H1 (cell line): ENCODE results near the gene MIB1. TPM values are rescaled to one million over a fixed set of nuclear protein-coding genes. Genes with fewer than 3 reads are reported as not detected.

ENCODE experiments used
- CTCF ChIA-PET: fragments of 300-600 bp; sonication (Branson Sonifier 250); formaldehyde crosslinking; loops from one replicate; lab custom pipeline; 2021; ENCODE audit not compliant: partially characterized antibody; lab: Charles Lee
- POLR2A ChIA-PET: fragments of 300-600 bp; sonication (Branson Sonifier 250); formaldehyde crosslinking; loops from one replicate; lab custom pipeline; 2021; ENCODE audit warnings: inconsistent platforms; ENCODE audit not compliant: partially characterized antibody; lab: Charles Lee
- DNase-seq, 2 experiments: peaks; one replicate each; pipeline versions ENCODE4 v3.0.0 to v3.0.0-alpha.2; 2010 to 2022; ENCODE audit warnings: low spot score in 2 of 2, low read depth in 1 of 2, mixed read lengths in 1 of 2
- FAIRE-seq: peaks from 2 replicates; lab custom pipeline; 2011; peaks lifted over from hg19 to GRCh38; lab: Jason Lieb, UNC
- H2AFZ ChIP-seq: 2 replicates; pipeline ENCODE4 v1.8.1; 2012; ENCODE audit warnings: low read length, inconsistent platforms
- H2AK5ac ChIP-seq: 2 replicates; pipeline ENCODE4 v1.6.1; 2013; ENCODE audit warnings: low read depth, low read length
- H2BK120ac ChIP-seq: replicated peaks from 2 replicates; pipeline ENCODE3; 2013; ENCODE audit warnings: low read depth, low read length, inconsistent platforms
- H2BK12ac ChIP-seq: 2 replicates; pipeline ENCODE4 v1.6.1; 2013; ENCODE audit warnings: low read depth, low read length
- H2BK15ac ChIP-seq: 2 replicates; pipeline ENCODE4 v1.6.1; 2013; ENCODE audit warnings: low read length
- H2BK20ac ChIP-seq: 2 replicates; pipeline ENCODE4 v1.6.1; 2013; ENCODE audit warnings: low read length
- H2BK5ac ChIP-seq: 2 replicates; pipeline ENCODE4 v1.6.1; 2013; ENCODE audit warnings: low read depth, low read length
- H3K14ac ChIP-seq: 2 replicates; pipeline ENCODE4 v1.6.1; 2013; ENCODE audit warnings: inconsistent platforms; ENCODE audit not compliant: insufficient read length
- H3K18ac ChIP-seq: 2 replicates; pipeline ENCODE4 v1.6.1; 2013; ENCODE audit warnings: low read length; ENCODE audit errors: extremely low read depth
- H3K23ac ChIP-seq: 2 replicates; pipeline ENCODE4 v1.6.1; 2013; ENCODE audit warnings: inconsistent platforms; ENCODE audit not compliant: insufficient read length
- H3K23me2 ChIP-seq: 2 replicates; pipeline ENCODE4 v1.6.1; 2013; ENCODE audit warnings: low read depth, low read length
- H3K27ac ChIP-seq: 2 replicates; pipeline ENCODE4 v1.6.1; 2011; ENCODE audit warnings: low read depth, low read length, inconsistent platforms
- H3K27me3 ChIP-seq, 4 experiments: replicated peaks in 1 of 4; 1 replicate in 1 of 4; 2 replicates in 3 of 4; pipeline versions ENCODE4 v1.6.1 to v1.8.1; 2011 to 2013; ENCODE audit warnings: low read length in 3 of 4, mild to moderate bottlenecking in 3 of 4, inconsistent platforms in 2 of 4, mixed read lengths in 2 of 4, moderate library complexity in 1 of 4; ENCODE audit not compliant: control insufficient read depth in 3 of 4, insufficient read depth in 3 of 4; ENCODE audit errors: extremely low read depth in 1 of 4
- H3K36me3 ChIP-seq, 4 experiments: 2 replicates each; pipeline versions ENCODE4 v1.6.1 to v1.8.1; 2011 to 2013; ENCODE audit warnings: mild to moderate bottlenecking in 4 of 4, low read length in 3 of 4, moderate library complexity in 2 of 4, control low read depth in 1 of 4, inconsistent platforms in 1 of 4; ENCODE audit not compliant: insufficient read depth in 4 of 4, control insufficient read depth in 2 of 4
- H3K4ac ChIP-seq: replicated peaks from 2 replicates; pipeline ENCODE3; 2013; ENCODE audit warnings: low read length, low read depth, mixed read lengths, inconsistent platforms; ENCODE audit not compliant: insufficient read length
- H3K4me1 ChIP-seq, 4 experiments: replicated peaks in 1 of 4; 1 replicate in 1 of 4; 2 replicates in 3 of 4; pipeline versions ENCODE4 v1.6.1 to v1.8.1; 2011 to 2013; ENCODE audit warnings: low read length in 3 of 4, inconsistent platforms in 2 of 4, mixed read lengths in 1 of 4; ENCODE audit not compliant: insufficient read depth in 4 of 4, control insufficient read depth in 3 of 4
- H3K4me2 ChIP-seq, 2 experiments: 2 replicates each; pipeline versions ENCODE4 v1.6.1 to v1.8.1; 2011 to 2013; ENCODE audit warnings: low read depth in 2 of 2, low read length in 2 of 2, control low read depth in 1 of 2, inconsistent platforms in 1 of 2, mild to moderate bottlenecking in 1 of 2; ENCODE audit not compliant: insufficient read depth in 1 of 2
- H3K4me3 ChIP-seq, 4 experiments: fragments of 200-600, 300-600 bp in 1 of 4; sonication (generic), shearing (Covaris generic), sonication (Bioruptor Twin) in 1 of 4; 2 replicates each; pipeline versions ENCODE4 v1.5.1 to v1.8.1; 2011 to 2016; ENCODE audit warnings: low read length in 4 of 4, low read depth in 3 of 4, control low read depth in 2 of 4, inconsistent platforms in 2 of 4, mild to moderate bottlenecking in 2 of 4, mixed read lengths in 1 of 4, moderate library complexity in 1 of 4; ENCODE audit not compliant: insufficient read depth in 2 of 4; ENCODE audit errors: extremely low read depth in 1 of 4
- H3K56ac ChIP-seq: replicated peaks from 2 replicates; pipeline ENCODE3; 2013; ENCODE audit warnings: low read depth, mild to moderate bottlenecking, mixed read lengths, low read length, inconsistent platforms; ENCODE audit not compliant: insufficient read length
- H3K79me1 ChIP-seq: 2 replicates; pipeline ENCODE4 v1.6.1; 2013; ENCODE audit warnings: low read depth, low read length, control low read depth
- H3K79me2 ChIP-seq, 2 experiments: 2 replicates each; pipeline versions ENCODE4 v1.6.1 to v1.8.1; 2012 to 2013; ENCODE audit warnings: low read length in 2 of 2, mild to moderate bottlenecking in 2 of 2, inconsistent platforms in 1 of 2; ENCODE audit not compliant: insufficient read depth in 2 of 2, control insufficient read depth in 1 of 2
- H3K9ac ChIP-seq, 4 experiments: replicated peaks in 1 of 4; 1 replicate in 1 of 4; 2 replicates in 3 of 4; pipeline versions ENCODE4 v1.6.1 to v1.8.1; 2011 to 2013; ENCODE audit warnings: low read depth in 3 of 4, low read length in 3 of 4, control low read depth in 2 of 4, mild to moderate bottlenecking in 2 of 4, moderate library complexity in 2 of 4, inconsistent platforms in 1 of 4; ENCODE audit errors: extremely low read depth in 1 of 4
- H3K9me3 ChIP-seq, 2 experiments: 2 replicates each; pipeline versions ENCODE4 v1.6.1 to v1.8.1; 2012 to 2013; ENCODE audit warnings: mild to moderate bottlenecking in 2 of 2, moderate library complexity in 2 of 2, control low read depth in 1 of 2, inconsistent platforms in 1 of 2, low read depth in 1 of 2, low read length in 1 of 2, mixed read lengths in 1 of 2; ENCODE audit not compliant: insufficient read depth in 2 of 2
- H4K20me1 ChIP-seq, 2 experiments: replicated peaks in 1 of 2; 2 replicates each; pipeline versions ENCODE3 to v1.8.1; 2011 to 2013; ENCODE audit warnings: inconsistent platforms in 2 of 2, low read length in 2 of 2, mild to moderate bottlenecking in 1 of 2; ENCODE audit not compliant: insufficient read depth in 2 of 2, control insufficient read depth in 1 of 2
- H4K5ac ChIP-seq: 2 replicates; pipeline ENCODE4 v1.6.1; 2013; ENCODE audit warnings: low read length, low read depth, mixed read lengths, inconsistent platforms; ENCODE audit not compliant: insufficient read length
- H4K8ac ChIP-seq: 2 replicates; pipeline ENCODE4 v1.8.0; 2013; ENCODE audit warnings: mild to moderate bottlenecking, moderate library complexity, low read length, inconsistent platforms; ENCODE audit not compliant: insufficient read depth; ENCODE audit errors: extremely low read depth
- H4K91ac ChIP-seq: replicated peaks from 2 replicates; pipeline ENCODE3; 2013; ENCODE audit warnings: low read length, mixed read lengths, inconsistent platforms; ENCODE audit not compliant: insufficient read length
- POLR2AphosphoS5 ChIP-seq: IDR thresholded peaks from 2 replicates; pipeline ENCODE4 v1.6.1; 2011; ENCODE audit warnings: low read depth, low read length
- POU5F1 ChIP-seq: IDR thresholded peaks from 2 replicates; pipeline ENCODE4 v1.6.1; 2011; ENCODE audit warnings: low read depth, mild to moderate bottlenecking, low read length, moderate library complexity
- WGBS, 2 experiments: shearing (Covaris generic) in 1 of 2; methylation state at CpG; one replicate each; pipeline versions ENCODE4 v1.1.6 to v1.1.7; 2013 to 2015; ENCODE audit warnings: low lambda C conversion rate in 2 of 2, mixed read lengths in 2 of 2, inconsistent platforms in 1 of 2, low coverage in 1 of 2, missing lambda C conversion rate in 1 of 2; ENCODE audit not compliant: insufficient replicate concordance in 2 of 2, insufficient coverage in 1 of 2, insufficient read length in 1 of 2; ENCODE audit errors: extremely low coverage in 1 of 2, missing lambda C conversion rate in 1 of 2; 5-methylcytosine and 5-hydroxymethylcytosine counted together
- polyA plus RNA-seq, 7 experiments: library from polyadenylated mRNA; depleted of rRNA in 3 of 7; stranded (reverse) in 5 of 7; unstranded in 2 of 7; fragments of >200 nt in 5 of 7; fragments of 200-250 nt in 2 of 7; gene quantifications; 1 replicate in 5 of 7; 2 replicates in 1 of 7; 4 replicates in 1 of 7; pipeline versions ENCODE4 v1.2.1 to v1.2.3, GENCODE V29; 2011 to 2013; ENCODE audit warnings: missing spikeins in 2 of 7, mixed read lengths in 2 of 7
- total RNA-seq: library from RNA; stranded (reverse); fragmentation: NEBNext Ultra II Directional; extraction: Animal tissue kit (Norgen Biotek cat#: 25700); gene quantifications from 2 replicates; pipeline ENCODE4 v1.2.1, GENCODE V29; 2021

MIB1 gene
- total and polyA plus RNA-seq, 2 of the 8 experiments (the other 6 are each of a cell fraction or from before 2014, with no cell fraction given): 8.2 to 60.3 TPM

GRCh38 chr18:21910906-21911305 lies 170.3 kb downstream of the MIB1 start:
- H3K18ac ChIP-seq: no peak overlapping the region
- H2BK20ac ChIP-seq: no peak overlapping the region
- no peak overlapping the region for H3K4me2 ChIP-seq
- DNase-seq: no peak
- H3K23ac ChIP-seq: no peak overlapping the region
- H2AFZ ChIP-seq: no peak overlapping the region
- no peak overlapping the region for H4K8ac ChIP-seq
- no peaks in the 10 kb centered on the region for H3K79me1 ChIP-seq
- H2BK15ac ChIP-seq: no peak overlapping the region
- CTCF ChIA-PET: interaction anchor here (1.0 to 2.3 kb wide), 4 partner anchors 13 to 271 kb away, joined by 3 to 13 read pairs (median 6); no protein-coding TSS in a partner anchor
- TF ChIP-seq POLR2AphosphoS5 (peak; percentile 52; the same call in 1 of the 2 replicates), POU5F1 (no peak)
- TF ChIP-seq, all 59 proteins: peak for 1
- Histone ChIP-seq H2BK5ac (no peak overlapping the region), H2BK120ac (no peak overlapping the region), H4K5ac (no peak overlapping the region), H3K9me3 (no peaks in the 10 kb centered on the region), H3K9ac (no peak overlapping the region), H3K4me3 (no peak overlapping the region), H4K91ac (no peak overlapping the region), H3K4me1 (no peaks in the 10 kb centered on the region), H3K27me3 (peaks cover 0 to 22% (median 16%) of the 10 kb centered on the region in 4 experiments; a peak in 6 of 7 replicates), H3K36me3 (no peaks in the 10 kb centered on the region), H3K23me2 (no peaks in the 10 kb centered on the region), H3K4ac (no peak overlapping the region), H2AK5ac (no peak overlapping the region), H3K27ac (no peak overlapping the region), H3K14ac (no peak overlapping the region), H2BK12ac (no peak overlapping the region), H3K56ac (no peak overlapping the region), H4K20me1 (no peaks in the 10 kb centered on the region), H3K79me2 (no peaks in the 10 kb centered on the region)
- WGBS, 2 experiments: 47% methylated on average over 5 of the region's 5 CpGs; no CpG with 5 or more reads in 1 of the 2 experiments
- FAIRE-seq: no peak
- POLR2A ChIA-PET: no interaction called here
